A673 (cell line): ENCODE results near the gene TEX13C.

ENCODE experiments used
- CTCF ChIP-seq: fragments of 300-800, 200-600 bp; sonication (generic); conservative IDR thresholded peaks from 2 replicates; pipeline ENCODE4 v1.5.1; 2017; ENCODE audit warnings: low read depth, mild to moderate bottlenecking, antibody characterized with exemption, low read length, moderate library complexity, mixed read lengths
- EZH2 ChIP-seq: fragments of 200-600 bp; sonication (generic); IDR thresholded peaks from 2 replicates; pipeline ENCODE4 v1.6.1; 2017; ENCODE audit warnings: borderline replicate concordance, low read depth, mild to moderate bottlenecking, mixed read lengths, antibody characterized with exemption, low read length; ENCODE audit not compliant: poor library complexity, severe bottlenecking

GRCh38 chrX:125298871-125299270 is 20.8 kb upstream of the TEX13C start:
- no peak for TF ChIP-seq CTCF
- TF ChIP-seq EZH2 = no peak
